Lower leg skin (tissue), 4 donors: ENCODE data around the gene CHAC1. TPM values are rescaled to one million over a fixed set of nuclear protein-coding genes. Genes with fewer than 3 reads are reported as not detected.

Experiments used
- DNase-seq, 2 donors: peaks; one replicate each; pipeline ENCODE4 v3.0.0-alpha.2; 2019; ENCODE audit warnings: low spot score in 2 of 2
- H3K4me3 ChIP-seq: fragments of 200-600 bp; sonication (generic); 2 replicates; pipeline ENCODE4 v1.5.1; 2017; ENCODE audit warnings: mild to moderate bottlenecking, low read depth; ENCODE audit not compliant: poor library complexity, severe bottlenecking
- CTCF ChIP-seq, 3 donors: fragments of 450-650 bp; IDR thresholded peaks; one replicate each; pipeline ENCODE4 v1.5.1; 2016; ENCODE audit warnings: antibody characterized with exemption in 3 of 3, mild to moderate bottlenecking in 3 of 3, moderate library complexity in 2 of 3
- POLR2A ChIP-seq, 2 donors: fragments of 450-650 bp; IDR thresholded peaks; one replicate each; pipeline ENCODE4 v1.6.1; 2016 to 2017; ENCODE audit warnings: antibody characterized with exemption in 2 of 2, mild to moderate bottlenecking in 1 of 2, moderate library complexity in 1 of 2
- whole genome bisulfite sequencing, 2 donors: methylation state at CpG; one replicate each; pipeline ENCODE4 v1.1.5; 2018; 5-methylcytosine and 5-hydroxymethylcytosine counted together
- intact Hi-C: fragments of 100-400 bp; cut with DNase I; formaldehyde crosslinking; loops from one replicate; pipeline ENCODE4 v1.15.0; 2023; ENCODE audit warnings: low total_unique reads
- total RNA-seq, 4 donors: library from RNA; depleted of rRNA; stranded (reverse); fragments of >200 nt; gene quantifications; one replicate each; pipeline ENCODE4 v1.1.0, GENCODE V29; 2016

Gene CHAC1
- total RNA-seq, 4 donors from 2014 or later = 0.81 to 13.6 (median 4.4) TPM; not detected in 1

- TF ChIP-seq CTCF (IDR thresholded peaks at IDR 0.05) (no peak), POLR2A (IDR thresholded peaks at IDR 0.05) (no peak)
- whole genome bisulfite sequencing, 2 donors = 1% methylated on average over 63 to 64 of the region's 71 CpGs
- H3K4me3 ChIP-seq = peak within 1 kb of the TSS; percentile 33
- intact Hi-C loops = no loop called here
- no peak for DNase-seq
Observed at GRCh38 chr15:40928821-40929659, 24.2 kb upstream of the CHAC1 start, which contains the start of gene DLL4. TSS of gene DLL4 (plus strand) at chr15:40929340. CDS start at chr15:40929669, 329 bp downstream.

- H3K4me3 ChIP-seq = peak overlapping the region; percentile 4
- no peak for TF ChIP-seq POLR2A (IDR thresholded peaks at IDR 0.05)
- DNase-seq = no peak
- intact Hi-C loops = loop anchor here (10.0 kb wide), 1 partner anchor 85 kb away; no protein-coding TSS in a partner anchor
- WGBS, 2 donors = 0 to 2% methylated on average over 27 to 47 of the region's 56 CpGs
Observed at GRCh38 chr15:40929660-40930429, 23.4 kb upstream of the CHAC1 start.

- DNase-seq = no peak
- H3K4me3 ChIP-seq = no peak overlapping the region
- WGBS, 2 donors = 2% methylated on average over 46 of the region's 46 CpGs
- no peak for TF ChIP-seq CTCF (IDR thresholded peaks at IDR 0.05)
- no peak for TF ChIP-seq POLR2A (IDR thresholded peaks at IDR 0.05)
- intact Hi-C loops = loop anchor here (10.0 kb wide), 1 partner anchor 84 kb away; no protein-coding TSS in a partner anchor
Observed at GRCh38 chr15:40930430-40931299, 22.6 kb upstream of the CHAC1 start.

- DNase-seq = no peak
- WGBS, 2 donors = 74 to 77% methylated on average over 16 of the region's 16 CpGs
- TF ChIP-seq POLR2A (IDR thresholded peaks at IDR 0.05) = no peak
- TF ChIP-seq CTCF (IDR thresholded peaks at IDR 0.05) = no peak
- intact Hi-C loops = loop anchor here (10.0 kb wide), 1 partner anchor 83 kb away; no protein-coding TSS in a partner anchor
- no peak overlapping the region for H3K4me3 ChIP-seq
Observed at GRCh38 chr15:40931300-40932142, 21.8 kb upstream of the CHAC1 start.

- DNase-seq = no peak
- 78 to 92% methylated on average over 8 of the region's 8 CpGs for WGBS, 2 donors
- no peak overlapping the region for H3K4me3 ChIP-seq
- intact Hi-C loops = loop anchor here (10.0 kb wide), 1 partner anchor 83 kb away; no protein-coding TSS in a partner anchor
- TF ChIP-seq CTCF (IDR thresholded peaks at IDR 0.05) = no peak
- no peak for TF ChIP-seq POLR2A (IDR thresholded peaks at IDR 0.05)
Observed at GRCh38 chr15:40932156-40932555, 21.1 kb upstream of the CHAC1 start.
